Liver (tissue), 9 donors: ENCODE measurements around the gene GSAP. TPM values are rescaled to one million over a fixed set of nuclear protein-coding genes. Genes with fewer than 3 reads are reported as not detected.

Source experiments
- DNase-seq: peaks from one replicate; pipeline ENCODE4 v3.0.0-alpha.2; 2017; ENCODE audit warnings: low spot score
- H3K27ac ChIP-seq, 2 donors: one replicate each; pipeline ENCODE4 v1.7.0; 2013; ENCODE audit warnings: inconsistent platforms in 2 of 2, low read length in 2 of 2, control low read depth in 1 of 2, low read depth in 1 of 2, mild to moderate bottlenecking in 1 of 2
- H3K27me3 ChIP-seq, 4 donors: one replicate each; pipeline versions ENCODE4 v1.6.1 to v1.7.0; 2013; ENCODE audit warnings: low read length in 3 of 4, inconsistent platforms in 1 of 4, mild to moderate bottlenecking in 1 of 4, moderate library complexity in 1 of 4; ENCODE audit not compliant: control insufficient read depth in 4 of 4, insufficient read depth in 4 of 4
- H3K36me3 ChIP-seq, 4 donors: one replicate each; pipeline versions ENCODE4 v1.6.1 to v1.7.0; 2013; ENCODE audit warnings: low read length in 3 of 4, mild to moderate bottlenecking in 3 of 4, low read depth in 1 of 4, moderate library complexity in 1 of 4; ENCODE audit not compliant: control insufficient read depth in 4 of 4, insufficient read depth in 3 of 4
- H3K4me1 ChIP-seq, 4 donors: one replicate each; pipeline versions ENCODE4 v1.6.1 to v1.7.0; 2013; ENCODE audit warnings: low read length in 3 of 4, mild to moderate bottlenecking in 3 of 4, moderate library complexity in 1 of 4; ENCODE audit not compliant: control insufficient read depth in 4 of 4, insufficient read depth in 4 of 4
- H3K4me3 ChIP-seq, 3 donors: one replicate each; pipeline versions ENCODE4 v1.6.1 to v1.7.0; 2013; ENCODE audit warnings: low read length in 3 of 3, control low read depth in 1 of 3, low read depth in 1 of 3, mild to moderate bottlenecking in 1 of 3
- H3K9ac ChIP-seq, 2 donors: one replicate each; pipeline ENCODE4 v1.7.0; 2013; ENCODE audit warnings: low read length in 2 of 2, mild to moderate bottlenecking in 2 of 2, moderate library complexity in 2 of 2, control low read depth in 1 of 2, low read depth in 1 of 2
- H3K9me3 ChIP-seq, 4 donors: one replicate each; pipeline versions ENCODE4 v1.6.1 to v1.7.0; 2013; ENCODE audit warnings: low read length in 3 of 4; ENCODE audit not compliant: control insufficient read depth in 4 of 4
- CTCF ChIP-seq: fragments of 150-350 bp; IDR thresholded peaks from 2 replicates; pipeline ENCODE4 v1.5.1; 2017; ENCODE audit warnings: improper control_type of control experiment, low read depth, low read length; ENCODE audit not compliant: missing input control
- EGR1 ChIP-seq, 2 donors: IDR thresholded peaks; 2 replicates each; pipeline ENCODE4 v1.6.1; 2016 to 2018; ENCODE audit warnings: antibody characterized with exemption in 2 of 2, low read depth in 2 of 2
- FOXA1 ChIP-seq: IDR thresholded peaks from 2 replicates; pipeline ENCODE4 v1.6.1; 2016; ENCODE audit warnings: antibody characterized with exemption
- FOXA2 ChIP-seq: IDR thresholded peaks from 2 replicates; pipeline ENCODE4 v1.6.1; 2016; ENCODE audit warnings: antibody characterized with exemption
- GABPA ChIP-seq, 2 donors: IDR thresholded peaks in 1 of 2; conservative IDR thresholded peaks in 1 of 2; 2 replicates each; pipeline ENCODE4 v1.6.1; 2016; ENCODE audit warnings: antibody characterized with exemption in 2 of 2, mild to moderate bottlenecking in 1 of 2, moderate library complexity in 1 of 2
- HNF4A ChIP-seq, 2 donors: conservative IDR thresholded peaks; 2 replicates each; pipeline ENCODE4 v1.6.1; 2016; ENCODE audit warnings: antibody characterized with exemption in 2 of 2, mild to moderate bottlenecking in 2 of 2
- HNF4G ChIP-seq: IDR thresholded peaks from 2 replicates; pipeline ENCODE4 v1.6.1; 2016; ENCODE audit warnings: antibody characterized with exemption
- MAX ChIP-seq: IDR thresholded peaks from 2 replicates; pipeline ENCODE4 v1.6.1; 2016; ENCODE audit warnings: antibody characterized with exemption
- REST ChIP-seq: IDR thresholded peaks from 2 replicates; pipeline ENCODE4 v1.6.1; 2016; ENCODE audit warnings: antibody characterized with exemption, mild to moderate bottlenecking
- RXRA ChIP-seq, 2 donors: IDR thresholded peaks; 2 replicates each; pipeline ENCODE4 v1.6.1; 2017 to 2018; ENCODE audit warnings: antibody characterized with exemption in 2 of 2, mild to moderate bottlenecking in 1 of 2
- SP1 ChIP-seq: IDR thresholded peaks from 2 replicates; pipeline ENCODE4 v1.6.1; 2018; ENCODE audit warnings: antibody characterized with exemption, mild to moderate bottlenecking
- TAF1 ChIP-seq: conservative IDR thresholded peaks from 2 replicates; pipeline ENCODE4 v1.6.1; 2016; ENCODE audit warnings: antibody characterized with exemption, mild to moderate bottlenecking
- ZBTB33 ChIP-seq: IDR thresholded peaks from 2 replicates; pipeline ENCODE4 v1.6.1; 2016; ENCODE audit warnings: antibody characterized with exemption
- WGBS: extraction: QIAGEN DNeasy Blood & Tissue Kit; methylation state at CpG from one replicate; pipeline ENCODE4 v1.1.7; 2013; 5-methylcytosine and 5-hydroxymethylcytosine counted together
- polyA plus RNA-seq, 2 donors: library from polyadenylated mRNA; stranded (reverse) in 1 of 2; unstranded in 1 of 2; fragments of 200-250 nt in 1 of 2; fragments of >200 nt in 1 of 2; fragmentation: Nextera tagmentation in 1 of 2; extraction: Ambion mirVana in 1 of 2; gene quantifications; one replicate each; pipeline versions ENCODE4 v1.2.1 to v1.2.3, GENCODE V29; 2013 to 2015
- total RNA-seq, 2 donors: library from RNA; depleted of rRNA; stranded (reverse); fragments of >200 nt; gene quantifications; one replicate each; pipeline ENCODE4 v1.2.3, GENCODE V29; 2014
- donor health status: healthy.
- donor health status: healthy.
- donor health status: healthy.
- donor health status: healthy.
- donor health status: healthy.

The GSAP gene
- total and polyA plus RNA-seq, 4 donors: 4.1 to 30.9 (median 17.7) TPM

GRCh38 chr7:77316219-77316978, 99.8 kb downstream of the GSAP start (continued):
- no peak for TF ChIP-seq ZBTB33
- TF ChIP-seq RXRA (IDR thresholded peaks at IDR 0.05): peak; percentile 51 to 66

GRCh38 chr7:77315182-77315591, 101.0 kb downstream of the GSAP start:
- no peak overlapping the region for H3K9ac ChIP-seq
- no peak overlapping the region for H3K4me3 ChIP-seq
- WGBS: 95% methylated on average over 3 of the region's 3 CpGs
- H3K9me3 ChIP-seq: no peaks in the 10 kb centered on the region
- no peak for DNase-seq
- no peaks in the 10 kb centered on the region for H3K27me3 ChIP-seq
- peaks cover 0 to 1% (median 0%) of the 10 kb centered on the region in 4 donors for H3K4me1 ChIP-seq
- H3K27ac ChIP-seq: no peak overlapping the region
- TF ChIP-seq SP1: no peak
- TF ChIP-seq TAF1: no peak
- no peak for TF ChIP-seq EGR1 (IDR thresholded peaks at IDR 0.05; ENCODE audit: low read depth in 2 of 2)
- no peak for TF ChIP-seq REST
- TF ChIP-seq FOXA2: no peak
- no peak for TF ChIP-seq MAX
- no peak for TF ChIP-seq RXRA (IDR thresholded peaks at IDR 0.05)
- TF ChIP-seq ZBTB33: no peak
- no peak for TF ChIP-seq CTCF
- no peak for TF ChIP-seq FOXA1
- TF ChIP-seq GABPA (IDR thresholded peaks at IDR 0.05 in 1 of 2, conservative IDR thresholded peaks at IDR 0.05 in 1 of 2): no peak
- TF ChIP-seq HNF4A (conservative IDR thresholded peaks at IDR 0.05): no peak
- TF ChIP-seq HNF4G: no peak
- peaks cover 1 to 54% (median 43%) of the 10 kb centered on the region in 4 donors for H3K36me3 ChIP-seq
